Adrenal gland (tissue), 12 donors: Measurements from ENCODE around the gene CHST11. TPM values are rescaled to one million over a fixed set of nuclear protein-coding genes. Genes with fewer than 3 reads are reported as not detected.

ENCODE experiments used
- DNase-seq, 7 donors: peaks; one replicate each; pipeline ENCODE4 v3.0.0-alpha.2; 2019 to 2020
- H3K27ac ChIP-seq, 5 donors: fragments of 200-600 bp; sonication (generic) in 4 of 5; 1 replicate in 3 of 5; 2 replicates in 2 of 5; pipeline versions ENCODE4 v1.5.1 to v1.8.0; 2016 to 2020; ENCODE audit warnings: mild to moderate bottlenecking in 1 of 5
- H3K27me3 ChIP-seq: fragments of 200-600 bp; 2 replicates; pipeline ENCODE4 v1.8.0; 2021
- H3K36me3 ChIP-seq, 2 donors: fragments of 200-600 bp; replicated peaks in 1 of 2; 1 replicate in 1 of 2; 2 replicates in 1 of 2; pipeline versions ENCODE4 v1.5.1 to v1.8.0; 2018 to 2022
- H3K4me1 ChIP-seq, 2 donors: fragments of 200-600 bp; replicated peaks in 1 of 2; 1 replicate in 1 of 2; 2 replicates in 1 of 2; pipeline versions ENCODE4 v1.5.1 to v1.8.0; 2018 to 2021
- H3K4me3 ChIP-seq, 4 donors: fragments of 200-600 bp; sonication (generic) in 3 of 4; one replicate each; pipeline ENCODE4 v1.5.1; 2016 to 2018
- H3K9me3 ChIP-seq, 3 donors: fragments of 200-600 bp; sonication (generic) in 1 of 3; replicated peaks in 1 of 3; 1 replicate in 2 of 3; 2 replicates in 1 of 3; pipeline versions ENCODE4 v1.5.1 to v1.8.0; 2016 to 2021
- CTCF ChIP-seq, 6 experiments: fragments of 450-650 bp in 4 of 6; fragments of 200-600 bp in 2 of 6; sonication (generic) in 1 of 6; IDR thresholded peaks; 1 replicate in 5 of 6; 2 replicates in 1 of 6; pipeline versions ENCODE4 v1.5.1 to v1.8.0; 2016 to 2021; ENCODE audit warnings: antibody characterized with exemption in 6 of 6, mild to moderate bottlenecking in 2 of 6, moderate library complexity in 1 of 6
- POLR2A ChIP-seq, 2 donors: fragments of 450-650 bp; IDR thresholded peaks; one replicate each; pipeline ENCODE4 v1.6.1; 2017; ENCODE audit warnings: antibody characterized with exemption in 2 of 2, mild to moderate bottlenecking in 2 of 2, moderate library complexity in 1 of 2
- WGBS, 4 donors: extraction: QIAGEN DNeasy Blood & Tissue Kit in 2 of 4; methylation state at CpG; one replicate each; pipeline versions ENCODE4 v1.1.5 to v1.1.7; 2013 to 2017; 5-methylcytosine and 5-hydroxymethylcytosine counted together
- intact Hi-C, 2 donors: fragments of 100-400 bp; cut with DNase I; formaldehyde crosslinking; loops; one replicate each; pipeline versions ENCODE4 v1.14.1 to v1.15.0; 2022 to 2023
- microRNA-seq, 3 donors: library from miRNA; unstranded; fragments of <30 nt; microRNA quantifications; one replicate each; pipeline ENCODE4, GENCODE V29; 2017 to 2020
- polyA plus RNA-seq, 3 donors: library from polyadenylated mRNA; stranded (reverse); fragments of 200-250 nt in 2 of 3; fragments of 350-450 nt in 1 of 3; fragmentation: Illumina TruSeq in 1 of 3; extraction: RNeasy Lipid Tissue Mini Kit (QIAGEN cat#74804) in 1 of 3; gene quantifications; one replicate each; pipeline ENCODE4 v1.2.3, GENCODE V29; 2013 to 2014
- small RNA-seq, 2 donors: library from RNA; depleted of rRNA; stranded (forward); fragments of <200 nt; gene quantifications; one replicate each; pipeline ENCODE3, GENCODE V24; 2016
- total RNA-seq, 9 donors: library from RNA; depleted of rRNA in 4 of 9; stranded (reverse); fragments of >200 nt in 4 of 9; fragments of 120-200 nt in 1 of 9; fragmentation: NEBNext Ultra II Directional in 1 of 9; extraction: Animal tissue kit (Norgen Biotek cat#: 25700) in 1 of 9; gene quantifications; one replicate each; pipeline versions ENCODE4 v1.1.0 to v1.2.4, GENCODE V29; 2013 to 2023
- donor health status: healthy with polysubstance abuse.
- donor health status: Bipolar disorder and iron deficiency.
- donor health status: DM: yes; HTN: yes; CAD: no.
- donor health status: DM: no; HTN: no; CAD: no.
- donor health status: DM: no; HTN: no; CAD: no.
- donor health status: DM: yes; HTN: yes; CAD: no.

CHST11 gene
- total and polyA plus RNA-seq, 12 donors, result 6.2 to 95.1 (median 29.8) TPM

GRCh38 chr12:104809251-104809650 lies 352.5 kb downstream of the CHST11 start:
- Histone ChIP-seq H3K27ac (no peak overlapping the region), H3K9me3 (no peaks in the 10 kb centered on the region), H3K4me1 (no peaks in the 10 kb centered on the region), H3K27me3 (no peaks in the 10 kb centered on the region), H3K4me3 (no peak overlapping the region), H3K36me3 (no peaks in the 10 kb centered on the region)
- 91 to 100% (median 96%) methylated on average over 3 of the region's 3 CpGs for WGBS, 4 donors
- DNase-seq, result no peak
- TF ChIP-seq POLR2A (IDR thresholded peaks at IDR 0.05), result no peak
- no peak for TF ChIP-seq CTCF (IDR thresholded peaks at IDR 0.05)
- intact Hi-C loops, result no loop called here

- TF ChIP-seq CTCF (IDR thresholded peaks at IDR 0.05) (no peak), POLR2A (IDR thresholded peaks at IDR 0.05) (no peak)
- DNase-seq, result no peak
- whole genome bisulfite sequencing, 4 donors, result 72 to 93% (median 76%) methylated on average over 4 of the region's 4 CpGs
- no peaks in the 10 kb centered on the region for H3K9me3 ChIP-seq
- no peak overlapping the region for H3K27ac ChIP-seq
- no peaks in the 10 kb centered on the region for H3K4me1 ChIP-seq
- intact Hi-C loops, result no loop called here
- H3K4me3 ChIP-seq, result no peak overlapping the region
- no peaks in the 10 kb centered on the region for H3K27me3 ChIP-seq
- no peaks in the 10 kb centered on the region for H3K36me3 ChIP-seq
Measured at GRCh38 chr12:104809706-104810385, 353.1 kb downstream of the CHST11 start.

Small RNA genes lying within 50 kb of the gene (microRNA-seq; reads per million reads assigned to microRNA genes)
- 0 to 0.38 (median 0.28) reads per million in 3 donors for gene MIR3922

Small RNA genes lying within 50 kb of the gene (small RNA-seq; reads per million reads assigned to genes)
- 0 to 0.25 reads per million in 2 donors for gene MIR3922

Other genes with a start within 250 kb of the CHST11 start
- gene TXNRD1, start 241.2 kb upstream of the CHST11 start, total RNA-seq, result 100 to 1,000 TPM; 232 to 487 (median 294) TPM
- gene TXNRD1, start 241.2 kb upstream of the CHST11 start, polyA plus RNA-seq, result 100 to 1,000 TPM in 1 of 3 donors, 10 to 100 TPM in 2; 53.9 to 345 (median 60.3) TPM
- gene EID3, start 153.2 kb upstream of the CHST11 start, total RNA-seq, result 10 to 100 TPM in 3 of 9 donors, 1 to 10 TPM in 6; 2.9 to 20.3 (median 6.5) TPM
- 1 to 10 TPM; 1.5 to 8.1 (median 4.4) TPM for gene EID3, start 153.2 kb upstream of the CHST11 start, polyA plus RNA-seq